ENCODE measurements around the gene DOCK2.

Gene DOCK2

GRCh38 chr5:170025853-170026252, 388.8 kb downstream of the DOCK2 start:
- Histone ChIP-seq H3K4me1 (ENCODE audit: control insufficient read depth in 1 of 2, insufficient read depth in 1 of 2, low read depth in 1 of 2, low read length in 1 of 2) (no peaks in the 10 kb centered on the region), H3K4me3 (ENCODE audit: low read depth in 1 of 2, low read length in 1 of 2) (no peak overlapping the region), H3K9me3 (no peaks in the 10 kb centered on the region), H3K27me3 (no peaks in the 10 kb centered on the region), H3K36me3 (peaks cover 100% of the 10 kb centered on the region), H3K27ac (no peak overlapping the region)
- TF ChIP-seq, protein P1, sequence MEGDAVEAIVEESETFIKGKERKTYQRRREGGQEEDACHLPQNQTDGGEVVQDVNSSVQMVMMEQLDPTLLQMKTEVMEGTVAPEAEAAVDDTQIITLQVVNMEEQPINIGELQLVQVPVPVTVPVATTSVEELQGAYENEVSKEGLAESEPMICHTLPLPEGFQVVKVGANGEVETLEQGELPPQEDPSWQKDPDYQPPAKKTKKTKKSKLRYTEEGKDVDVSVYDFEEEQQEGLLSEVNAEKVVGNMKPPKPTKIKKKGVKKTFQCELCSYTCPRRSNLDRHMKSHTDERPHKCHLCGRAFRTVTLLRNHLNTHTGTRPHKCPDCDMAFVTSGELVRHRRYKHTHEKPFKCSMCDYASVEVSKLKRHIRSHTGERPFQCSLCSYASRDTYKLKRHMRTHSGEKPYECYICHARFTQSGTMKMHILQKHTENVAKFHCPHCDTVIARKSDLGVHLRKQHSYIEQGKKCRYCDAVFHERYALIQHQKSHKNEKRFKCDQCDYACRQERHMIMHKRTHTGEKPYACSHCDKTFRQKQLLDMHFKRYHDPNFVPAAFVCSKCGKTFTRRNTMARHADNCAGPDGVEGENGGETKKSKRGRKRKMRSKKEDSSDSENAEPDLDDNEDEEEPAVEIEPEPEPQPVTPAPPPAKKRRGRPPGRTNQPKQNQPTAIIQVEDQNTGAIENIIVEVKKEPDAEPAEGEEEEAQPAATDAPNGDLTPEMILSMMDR (IDR thresholded peaks at IDR 0.05), result no peak

DNA sequence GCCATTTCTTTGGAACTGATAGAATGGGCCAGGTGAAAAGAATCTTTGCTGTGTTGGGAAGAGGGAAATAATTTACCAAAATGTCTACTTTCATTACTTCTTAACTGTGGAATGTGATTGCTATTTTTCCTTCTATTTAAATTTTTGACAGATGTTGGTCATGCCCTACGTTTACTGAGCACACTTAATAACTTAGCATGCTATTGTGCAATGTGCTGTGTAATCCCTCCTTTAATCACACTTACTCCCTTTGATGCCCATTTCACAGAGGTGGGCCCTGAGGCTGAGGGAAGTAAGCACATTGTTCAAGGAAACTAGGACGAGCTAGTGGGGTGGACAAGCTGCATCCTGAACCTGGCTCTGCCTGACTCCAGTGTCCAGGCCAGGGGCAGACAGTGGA, 391.0 kb downstream of the DOCK2 start:
- H3K27me3 ChIP-seq, result no peaks in the 10 kb centered on the region
- H3K27ac ChIP-seq, result no peak overlapping the region
- H3K36me3 ChIP-seq, result peaks cover 99% of the 10 kb centered on the region
- H3K4me3 ChIP-seq (ENCODE audit: low read depth in 1 of 2, low read length in 1 of 2), result no peak overlapping the region
- TF ChIP-seq, protein P1 (IDR thresholded peaks at IDR 0.05), result no peak
- no peaks in the 10 kb centered on the region for H3K4me1 ChIP-seq (ENCODE audit: control insufficient read depth in 1 of 2, insufficient read depth in 1 of 2, low read depth in 1 of 2, low read length in 1 of 2)
- no peaks in the 10 kb centered on the region for H3K9me3 ChIP-seq

DNA sequence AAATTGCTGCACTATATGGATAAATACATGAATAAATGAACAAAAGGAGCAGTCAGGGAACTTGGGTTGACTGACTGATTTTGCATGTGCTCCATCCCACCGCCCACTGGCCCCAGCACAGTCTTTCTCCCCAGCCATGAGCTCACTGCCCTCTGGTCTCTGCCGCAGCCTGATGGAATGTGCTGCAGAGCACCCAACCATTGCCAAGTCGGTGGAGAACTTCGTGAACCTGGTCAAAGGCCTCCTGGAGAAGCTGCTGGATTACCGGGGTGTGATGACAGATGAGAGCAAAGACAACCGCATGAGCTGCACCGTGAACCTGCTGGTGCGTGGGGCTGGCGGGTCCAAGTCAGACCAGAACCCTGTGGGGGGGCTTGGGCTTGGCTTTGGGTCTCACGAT, 397.2 kb downstream of the DOCK2 start:
- no peak overlapping the region for H3K4me3 ChIP-seq (ENCODE audit: low read depth in 1 of 2, low read length in 1 of 2)
- no peak overlapping the region for H3K27ac ChIP-seq
- peaks cover 97% of the 10 kb centered on the region for H3K36me3 ChIP-seq
- no peaks in the 10 kb centered on the region for H3K9me3 ChIP-seq
- no peaks in the 10 kb centered on the region for H3K27me3 ChIP-seq
- no peaks in the 10 kb centered on the region for H3K4me1 ChIP-seq (ENCODE audit: control insufficient read depth in 1 of 2, insufficient read depth in 1 of 2, low read depth in 1 of 2, low read length in 1 of 2)
- TF ChIP-seq, protein P1 (IDR thresholded peaks at IDR 0.05), result no peak

GRCh38 chr5:170038241-170038640, 401.2 kb downstream of the DOCK2 start:
- peaks cover 99% of the 10 kb centered on the region for H3K36me3 ChIP-seq
- TF ChIP-seq, protein P1 (IDR thresholded peaks at IDR 0.05), result no peak
- no peaks in the 10 kb centered on the region for H3K27me3 ChIP-seq
- H3K4me1 ChIP-seq (ENCODE audit: control insufficient read depth in 1 of 2, insufficient read depth in 1 of 2, low read depth in 1 of 2, low read length in 1 of 2), result no peaks in the 10 kb centered on the region
- no peaks in the 10 kb centered on the region for H3K9me3 ChIP-seq
- no peak overlapping the region for H3K4me3 ChIP-seq (ENCODE audit: low read depth in 1 of 2, low read length in 1 of 2)
- H3K27ac ChIP-seq, result no peak overlapping the region

- peaks cover 99% of the 10 kb centered on the region for H3K36me3 ChIP-seq
- TF ChIP-seq, protein P1 (IDR thresholded peaks at IDR 0.05), result no peak
Measured at GRCh38 chr5:170039830-170040229, 402.8 kb downstream of the DOCK2 start.

GRCh38 chr5:170046241-170046640, 409.2 kb downstream of the DOCK2 start:
- H3K27me3 ChIP-seq, result no peaks in the 10 kb centered on the region
- no peaks in the 10 kb centered on the region for H3K4me1 ChIP-seq (ENCODE audit: control insufficient read depth in 1 of 2, insufficient read depth in 1 of 2, low read depth in 1 of 2, low read length in 1 of 2)
- TF ChIP-seq, protein P1 (IDR thresholded peaks at IDR 0.05), result no peak
- no peak overlapping the region for H3K27ac ChIP-seq
- no peak overlapping the region for H3K4me3 ChIP-seq (ENCODE audit: low read depth in 1 of 2, low read length in 1 of 2)
- H3K36me3 ChIP-seq, result peaks cover 100% of the 10 kb centered on the region
- H3K9me3 ChIP-seq, result no peaks in the 10 kb centered on the region

More at GRCh38 chr5:170039830-170040229, 402.8 kb downstream of the DOCK2 start:
- Histone ChIP-seq H3K4me3 (ENCODE audit: low read depth in 1 of 2, low read length in 1 of 2) (no peak overlapping the region), H3K9me3 (no peaks in the 10 kb centered on the region), H3K27ac (no peak overlapping the region), H3K4me1 (ENCODE audit: control insufficient read depth in 1 of 2, insufficient read depth in 1 of 2, low read depth in 1 of 2, low read length in 1 of 2) (no peaks in the 10 kb centered on the region), H3K27me3 (no peaks in the 10 kb centered on the region)
